Iris pigment epithelial cell (primary cell): ENCODE measurements around the gene ORM1.

Experiments used
- DNase-seq: peaks from one replicate; pipeline ENCODE4 v3.0.0-alpha.2; 2011; ENCODE audit warnings: low read depth

Gene ORM1

DNA sequence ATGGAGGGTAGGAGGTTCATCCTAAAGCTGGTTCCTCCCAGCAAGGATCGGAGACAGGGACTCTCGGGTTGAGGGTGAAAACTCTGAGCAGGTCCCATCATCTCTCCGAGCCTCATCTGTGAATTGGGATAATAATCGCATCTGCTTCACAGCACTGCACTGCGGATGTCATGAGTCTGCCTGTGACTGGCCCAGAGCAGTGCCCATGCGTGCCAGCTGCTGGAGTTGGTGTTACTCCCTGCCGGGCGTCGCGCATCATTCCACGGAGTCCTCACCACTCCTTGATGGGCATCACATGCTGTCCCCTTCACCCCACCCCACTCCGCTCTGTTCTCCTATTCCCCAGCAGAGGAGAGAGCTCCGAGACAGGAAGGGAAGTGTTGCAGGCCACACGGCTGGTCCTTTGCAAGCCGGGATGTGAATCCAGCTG is 35.1 kb upstream of the ORM1 start:
- DNase-seq: no peak

DNA sequence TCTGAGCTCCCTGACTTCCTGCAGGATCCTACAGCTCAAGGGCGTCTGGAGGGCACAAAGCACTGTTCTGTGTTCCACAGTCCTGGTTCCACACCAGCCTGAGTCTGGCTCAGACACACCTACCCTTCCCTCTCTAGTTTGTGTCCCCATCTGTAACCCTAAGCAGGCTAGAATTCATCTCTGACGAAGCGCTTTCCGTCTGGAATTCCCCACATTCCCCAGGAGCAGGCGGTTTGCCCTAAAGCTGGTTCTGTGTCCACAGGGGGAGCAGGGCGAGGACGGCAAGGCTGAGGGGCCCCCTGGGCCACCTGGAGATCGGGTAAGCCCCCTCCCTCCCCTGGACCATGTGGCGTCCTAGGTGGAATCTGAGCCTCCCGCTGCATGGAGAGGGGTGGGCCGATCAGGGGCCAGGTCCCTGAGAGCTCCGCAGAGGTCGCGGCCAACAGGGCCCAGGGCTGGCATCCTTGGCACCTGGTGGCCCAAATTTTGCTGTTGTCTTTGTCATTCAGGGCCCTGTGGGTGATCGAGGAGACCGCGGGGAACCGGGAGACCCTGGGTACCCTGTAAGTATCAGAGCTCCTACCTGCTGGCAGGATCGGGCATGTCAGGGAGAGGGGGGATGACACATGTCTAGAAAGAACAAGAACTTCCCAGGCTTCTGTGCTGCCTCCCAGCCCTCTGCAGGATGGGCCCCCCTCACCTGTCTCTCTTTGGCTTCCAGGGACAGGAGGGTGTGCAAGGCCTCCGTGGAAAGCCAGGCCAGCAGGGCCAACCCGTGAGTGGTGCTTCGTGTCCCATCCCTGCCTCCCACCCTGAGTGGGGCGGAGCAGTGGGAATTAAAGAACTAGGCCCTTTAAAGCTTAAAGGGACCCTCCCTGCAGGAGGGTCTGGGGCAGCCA is 34.5 kb upstream of the ORM1 start:
- DNase-seq: peak; percentile 79

DNA sequence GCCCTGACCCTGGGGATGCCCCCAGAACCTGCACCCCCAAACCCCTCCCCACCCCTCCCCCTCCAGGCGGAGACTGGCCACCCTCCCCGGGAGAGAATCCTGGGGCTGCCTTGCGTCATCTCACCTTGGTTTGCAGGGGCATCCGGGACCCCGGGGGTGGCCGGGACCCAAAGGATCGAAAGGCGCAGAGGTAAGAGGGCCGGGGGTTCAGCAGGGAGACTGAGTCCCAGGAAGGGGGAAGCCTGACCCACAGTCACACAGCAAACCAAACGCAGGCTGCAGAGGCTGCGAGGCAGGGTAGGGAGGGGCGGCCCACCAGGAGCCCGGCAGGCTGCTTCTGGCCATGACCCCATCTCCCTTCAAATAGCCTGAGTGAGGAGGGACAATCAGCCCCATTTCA is 33.8 kb upstream of the ORM1 start:
- no peak for DNase-seq

DNA sequence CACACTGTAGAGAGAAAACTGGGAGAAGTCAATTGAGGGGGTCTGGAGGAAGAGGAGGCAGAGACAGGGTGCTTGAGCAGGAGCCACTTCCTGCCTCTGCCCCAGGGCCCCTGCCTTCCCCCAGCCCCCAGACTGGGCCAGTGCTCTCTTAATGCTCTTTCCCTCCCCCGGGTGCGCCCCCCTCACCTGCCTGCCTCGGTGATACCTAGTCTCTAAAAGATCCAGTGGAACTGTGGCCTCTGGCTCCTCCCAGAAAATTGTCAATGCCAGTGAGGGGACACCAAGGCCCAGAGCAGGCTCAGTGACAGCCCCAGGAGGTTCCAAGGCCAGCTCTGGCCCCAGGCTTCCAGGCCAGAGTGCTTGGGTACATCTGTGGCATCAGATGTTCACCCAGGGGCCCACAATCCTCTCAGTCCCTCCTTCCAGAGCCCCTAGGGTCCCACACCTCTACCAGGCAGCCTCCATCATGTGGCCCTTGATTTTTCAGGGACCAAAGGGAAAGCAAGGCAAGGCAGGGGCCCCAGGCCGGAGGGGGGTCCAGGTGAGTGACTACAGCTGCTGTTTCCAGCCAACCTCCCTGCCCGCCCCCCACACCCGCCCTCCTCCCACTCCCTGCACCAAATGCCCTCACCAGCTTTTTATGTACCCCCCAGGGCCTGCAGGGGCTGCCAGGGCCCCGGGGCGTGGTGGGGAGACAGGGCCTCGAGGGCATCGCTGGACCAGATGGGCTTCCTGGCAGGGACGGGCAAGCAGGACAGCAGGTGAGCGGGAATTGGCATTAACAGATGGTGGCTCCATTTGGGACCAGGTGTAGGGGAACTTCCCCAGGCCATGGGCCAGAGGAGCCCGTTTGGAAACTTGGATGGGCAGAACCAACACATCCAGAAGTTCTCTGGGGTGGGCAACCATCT is 33.1 kb upstream of the ORM1 start:
- no peak for DNase-seq

DNA sequence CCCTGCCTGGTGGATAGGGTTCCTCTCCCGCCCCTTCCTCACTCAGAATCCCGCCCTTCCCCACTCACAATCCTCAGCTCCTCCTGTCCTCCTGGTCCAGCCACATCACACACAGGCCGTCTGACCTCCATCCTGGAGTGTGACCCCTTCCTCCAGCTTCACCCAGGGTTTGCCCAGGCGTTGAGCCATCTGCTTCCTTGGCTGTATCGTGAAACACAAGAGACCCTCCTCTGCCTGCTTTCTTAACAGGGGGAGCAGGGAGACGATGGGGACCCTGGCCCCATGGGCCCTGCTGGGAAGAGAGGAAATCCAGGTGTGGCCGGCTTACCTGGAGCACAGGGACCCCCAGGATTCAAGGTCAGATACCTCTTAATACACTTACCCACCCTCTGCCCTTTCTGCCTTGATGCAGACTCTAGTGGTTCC is 32.3 kb upstream of the ORM1 start:
- no peak for DNase-seq

DNA sequence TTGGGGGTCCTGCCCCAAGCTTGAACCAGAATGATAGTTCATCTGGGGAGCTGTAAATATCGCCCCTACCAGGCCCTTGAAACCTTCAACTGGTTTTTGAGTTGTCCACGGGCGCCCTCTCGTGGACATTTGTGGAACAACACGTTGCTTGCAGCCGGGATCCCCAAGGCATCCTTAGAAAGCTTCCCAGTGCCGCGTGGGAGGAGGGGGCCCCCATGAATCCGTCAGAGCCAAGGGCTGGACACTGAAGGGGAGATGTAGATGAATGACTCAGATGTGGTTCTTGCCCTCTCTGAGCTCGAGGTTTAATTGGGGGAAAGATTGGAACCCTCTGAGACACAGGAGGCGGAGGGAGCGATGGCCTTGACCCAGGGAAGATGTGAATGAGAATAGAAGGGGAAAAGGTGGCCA is 31.8 kb upstream of the ORM1 start:
- DNase-seq: peak; percentile 55

DNA sequence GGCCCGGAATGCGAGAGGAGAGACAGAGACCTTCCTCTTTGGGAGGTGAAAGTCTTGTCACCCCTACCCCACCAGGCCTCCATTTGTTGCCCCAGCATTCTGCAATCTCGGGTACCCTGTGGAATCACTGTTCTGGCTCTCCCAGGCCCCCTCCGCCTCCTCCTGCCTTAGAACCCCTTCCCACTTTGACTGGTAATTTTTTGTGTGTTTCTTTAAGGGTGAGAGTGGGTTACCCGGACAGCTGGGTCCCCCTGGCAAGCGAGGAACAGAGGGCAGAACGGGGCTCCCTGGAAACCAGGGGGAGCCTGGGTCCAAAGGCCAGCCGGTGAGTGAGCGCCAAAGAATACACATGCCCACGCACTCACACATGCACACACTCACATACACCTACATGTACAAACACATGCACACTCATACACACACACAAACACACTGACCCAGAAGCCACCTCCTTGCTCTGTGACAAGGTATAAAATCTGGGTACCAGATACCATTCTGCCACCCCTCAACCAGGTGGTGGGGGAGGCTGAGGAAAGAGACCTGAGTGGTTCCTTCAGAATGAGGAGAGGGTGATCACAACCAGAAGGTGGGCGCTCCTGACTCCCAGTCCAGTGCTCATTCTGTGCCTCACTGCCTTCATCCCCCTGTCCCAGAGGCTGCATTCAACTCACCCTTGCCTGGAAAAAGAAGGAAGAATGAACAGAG is 30.9 kb upstream of the ORM1 start:
- no peak for DNase-seq

DNA sequence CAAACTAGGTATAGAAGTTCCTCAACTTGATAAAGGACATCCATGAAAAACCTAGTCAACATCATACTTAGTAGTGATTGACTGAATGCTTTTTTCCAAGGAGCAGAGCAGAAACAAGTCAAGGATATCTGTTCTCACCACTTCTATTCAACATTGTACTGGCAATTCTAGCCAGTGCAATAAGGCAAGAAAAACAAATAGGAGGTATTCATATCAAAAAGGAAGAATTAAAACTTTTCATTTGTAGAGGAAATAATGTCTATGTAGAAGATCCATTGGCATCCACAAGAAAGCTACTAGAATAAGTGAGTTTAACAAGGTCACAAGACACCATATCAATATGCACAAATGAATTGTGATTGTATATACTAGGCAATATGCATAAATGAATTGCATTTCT is 28.2 kb upstream of the ORM1 start:
- DNase-seq: no peak

DNA sequence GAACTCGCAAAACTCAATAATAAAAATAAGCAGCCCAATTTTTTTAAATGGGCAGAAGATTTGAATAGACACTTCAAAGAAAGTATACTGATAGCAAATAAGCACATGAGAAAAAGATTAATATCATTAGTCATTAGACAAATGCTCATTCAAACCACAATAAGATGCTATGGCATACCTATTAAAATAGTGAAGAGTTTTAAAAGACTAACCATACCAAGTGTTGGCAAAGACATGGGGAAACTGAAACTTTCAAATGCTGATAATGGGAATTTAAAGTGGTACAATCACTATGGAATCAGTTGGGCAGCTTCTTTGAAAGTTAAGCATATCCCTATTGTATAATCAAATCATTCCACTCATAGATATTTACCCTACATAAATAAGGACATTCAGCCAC is 26.6 kb upstream of the ORM1 start:
- DNase-seq: no peak

DNA sequence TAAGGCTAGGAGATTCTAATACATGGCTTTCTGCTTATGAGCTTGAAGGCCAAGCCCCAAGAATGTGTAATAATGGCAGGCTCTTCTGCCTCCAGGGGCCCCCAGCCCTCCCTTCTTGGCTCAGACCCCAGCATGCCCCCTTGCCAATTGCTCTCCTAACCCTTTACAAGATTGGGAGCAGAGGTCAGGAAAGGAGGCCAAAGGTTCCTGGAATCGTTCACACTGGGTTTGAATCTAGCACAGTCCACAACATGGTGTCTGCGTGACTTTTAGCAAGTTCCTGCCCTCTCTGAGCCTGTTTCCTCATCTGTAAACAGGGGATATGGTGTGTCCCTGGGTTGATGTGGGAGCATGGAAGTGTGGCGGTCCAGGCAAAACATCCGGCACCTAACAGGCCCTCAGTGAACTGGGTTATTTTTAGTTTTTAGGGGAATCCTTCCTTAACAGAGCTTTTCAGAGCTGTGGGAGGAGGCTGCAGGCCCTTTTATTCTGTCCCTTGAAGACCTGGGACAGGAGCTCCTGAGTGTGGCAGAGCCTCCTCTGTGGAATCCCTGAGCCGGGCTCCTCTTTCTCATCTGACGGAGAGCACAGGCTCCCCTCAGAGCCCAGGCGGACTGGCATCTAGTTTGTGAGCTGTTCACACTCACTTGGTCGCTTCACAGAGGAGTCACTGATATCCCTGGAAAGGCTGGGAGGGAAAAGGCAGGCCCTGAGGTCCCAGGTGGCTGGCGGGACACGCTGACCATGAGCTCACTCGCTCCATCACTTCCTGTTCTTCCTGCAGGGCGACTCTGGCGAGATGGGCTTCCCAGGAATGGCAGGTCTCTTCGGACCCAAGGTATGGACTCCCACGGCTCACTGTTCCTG is 23.4 kb upstream of the ORM1 start:
- DNase-seq: no peak

DNA sequence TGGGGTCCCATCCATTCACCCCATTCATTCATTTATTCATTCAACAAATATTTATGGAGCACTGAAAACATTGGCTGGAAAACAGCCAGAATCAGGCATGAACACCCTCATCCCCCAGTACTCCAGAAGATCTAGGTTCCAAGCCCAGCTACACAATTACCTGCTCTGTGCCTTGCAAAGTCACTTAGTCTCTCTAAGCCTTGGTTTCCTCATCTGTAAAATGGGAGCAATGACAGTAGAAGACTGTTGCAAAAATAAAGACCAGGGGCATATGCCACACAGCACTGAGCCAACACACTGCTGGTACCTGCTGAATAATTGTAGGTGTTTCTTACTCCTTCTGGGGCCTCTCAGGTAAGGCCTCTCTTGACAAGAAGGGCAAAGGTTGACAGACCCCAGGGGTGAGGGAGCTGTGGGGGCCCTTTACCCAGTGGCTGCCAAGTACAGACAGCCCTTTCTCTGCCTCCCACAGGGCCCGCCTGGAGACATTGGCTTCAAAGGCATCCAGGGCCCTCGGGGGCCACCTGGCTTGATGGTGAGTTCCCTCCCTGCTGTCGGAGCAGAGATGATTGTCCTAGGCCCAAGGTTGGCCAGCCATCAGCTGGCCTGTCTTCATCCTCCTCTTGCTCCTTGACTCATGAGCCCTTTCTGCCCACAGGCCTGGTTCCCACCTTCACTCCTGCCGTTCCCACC is 22.6 kb upstream of the ORM1 start:
- no peak for DNase-seq

DNA sequence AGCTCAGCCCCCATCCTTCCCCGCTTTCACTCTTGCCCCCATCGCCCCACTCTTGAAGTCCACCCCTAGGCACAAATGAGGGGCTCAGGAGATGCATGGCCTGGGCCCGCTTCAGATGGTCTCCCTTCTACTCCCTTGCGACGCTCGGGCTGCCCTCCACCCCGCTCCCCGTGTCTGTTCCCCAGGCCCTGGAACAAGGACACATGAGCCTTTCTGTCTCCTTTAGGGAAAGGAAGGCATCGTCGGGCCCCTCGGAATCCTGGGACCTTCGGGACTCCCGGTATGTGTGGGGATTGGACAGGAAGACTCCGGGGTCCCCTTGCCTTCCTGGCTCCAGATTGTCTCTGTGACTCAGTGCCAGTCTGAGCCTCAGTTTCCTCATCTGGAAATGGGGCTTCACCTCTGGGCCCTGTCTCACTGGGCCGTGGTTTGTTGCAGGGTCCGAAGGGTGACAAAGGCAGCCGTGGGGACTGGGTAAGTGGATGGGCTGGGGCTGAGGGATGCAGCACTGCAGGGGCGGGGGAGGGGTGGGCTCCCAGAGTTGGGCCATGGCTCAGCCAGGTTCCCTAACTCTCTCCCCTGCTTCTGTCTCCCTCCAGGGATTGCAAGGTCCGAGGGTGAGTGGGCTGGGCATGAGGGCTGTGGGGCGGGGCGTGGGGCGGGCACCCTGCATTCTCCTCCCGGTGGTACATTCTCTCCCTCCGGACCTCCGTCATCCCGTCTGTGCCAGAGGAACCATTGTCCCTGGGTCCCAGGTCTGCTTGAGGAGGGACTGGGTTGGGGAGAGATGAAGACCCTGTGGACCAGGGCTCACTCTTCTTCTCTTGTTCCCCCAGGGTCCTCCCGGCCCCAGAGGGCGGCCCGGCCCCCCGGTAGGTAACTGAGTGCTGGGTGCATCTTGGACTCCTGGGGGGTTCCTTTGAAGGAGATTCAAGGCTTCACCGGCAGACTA is 21.8 kb upstream of the ORM1 start:
- DNase-seq: no peak

DNA sequence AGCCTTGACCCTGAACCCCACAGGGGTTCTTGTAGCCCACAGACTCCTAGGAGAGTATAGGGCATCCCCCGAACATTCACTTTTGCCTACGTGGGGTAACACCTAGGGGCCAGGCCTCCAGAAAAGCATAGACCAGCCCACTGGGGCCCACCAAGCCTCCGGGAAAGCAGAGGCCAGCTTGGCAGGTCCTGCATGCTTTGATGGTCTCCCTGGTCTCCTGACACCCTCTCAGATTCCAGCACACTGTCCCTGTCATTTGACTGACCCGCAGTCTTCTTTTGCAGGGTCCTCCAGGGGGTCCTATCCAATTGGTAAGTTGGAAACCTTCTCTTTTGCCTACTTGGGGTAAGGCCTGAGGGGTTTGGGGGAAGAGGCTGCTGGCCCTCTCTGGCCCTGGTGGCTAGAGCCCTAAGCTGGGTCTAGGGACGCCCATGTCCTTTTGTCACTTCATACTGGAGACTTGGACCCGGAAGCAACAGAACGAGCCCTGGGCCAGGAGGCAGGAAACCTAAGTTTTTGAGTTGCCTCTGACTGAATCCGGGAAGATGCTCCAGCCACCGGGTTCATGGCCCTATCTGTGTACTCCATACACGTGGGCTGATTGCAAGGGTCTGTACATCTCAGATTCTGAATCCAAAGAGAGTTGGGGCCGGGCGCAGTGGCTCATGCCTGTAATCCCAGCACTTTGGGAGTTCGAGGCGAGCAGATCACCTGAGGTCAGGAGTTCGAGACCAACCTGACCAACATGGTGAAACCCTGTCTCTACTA is 20.9 kb upstream of the ORM1 start:
- no peak for DNase-seq

DNA sequence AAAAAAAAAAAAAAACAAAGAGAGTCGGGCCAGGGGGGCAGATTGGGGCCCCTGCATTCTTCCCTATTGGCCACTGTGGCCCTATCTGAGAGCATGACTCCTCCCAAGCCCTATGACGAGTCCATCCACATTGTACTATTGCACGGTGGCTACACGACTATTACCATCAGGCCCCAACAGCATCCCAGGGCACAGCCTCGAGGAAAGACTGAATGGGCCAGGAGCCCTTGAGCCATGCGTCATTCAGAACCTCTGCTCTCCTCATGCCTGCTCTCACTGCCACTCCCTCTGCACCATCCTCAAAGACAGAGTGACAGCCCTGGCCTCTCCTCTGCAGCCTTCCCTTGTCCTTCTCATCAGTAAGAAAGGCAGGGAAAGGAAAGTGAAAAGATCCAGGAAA is 20.2 kb upstream of the ORM1 start:
- DNase-seq: no peak

DNA sequence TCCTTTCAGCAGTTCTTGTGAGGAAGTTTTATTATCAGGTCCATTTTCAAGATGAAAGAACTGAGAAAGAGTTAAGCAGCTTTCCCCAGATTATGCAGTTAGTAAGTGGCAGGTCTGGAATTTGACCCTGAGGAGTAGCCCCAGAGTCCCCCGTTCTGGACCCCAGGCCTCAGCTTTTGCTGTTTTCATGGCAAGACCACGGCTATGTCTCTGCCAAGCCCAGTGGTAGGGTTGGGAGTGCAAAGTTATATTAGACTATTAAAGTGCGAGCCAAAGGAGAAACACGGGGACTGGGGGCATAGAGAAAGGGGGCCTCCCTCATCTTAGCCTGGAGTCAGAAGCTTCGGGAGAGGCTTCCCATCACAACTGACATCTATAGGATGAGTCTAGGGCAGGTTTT is 19.3 kb upstream of the ORM1 start:
- DNase-seq: no peak

DNA sequence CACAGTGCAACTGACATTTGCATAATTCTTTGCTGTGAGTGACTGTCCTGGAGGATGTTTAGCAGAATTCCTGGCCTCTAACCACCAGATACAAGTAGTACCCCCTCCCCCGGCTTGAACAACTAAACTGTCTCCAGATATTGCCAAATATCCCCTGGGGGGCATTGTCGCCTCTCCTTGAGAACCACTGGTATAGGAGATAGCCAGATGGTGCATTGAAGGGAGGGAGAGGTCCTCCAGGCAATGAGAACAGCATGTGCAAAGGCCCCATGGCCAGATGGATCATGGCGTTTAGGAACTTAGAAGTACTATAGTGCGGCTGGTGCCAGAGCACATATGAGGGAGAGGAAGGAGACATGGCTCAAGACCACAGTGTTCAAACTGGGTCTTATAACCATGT is 18.9 kb upstream of the ORM1 start:
- DNase-seq: no peak

DNA sequence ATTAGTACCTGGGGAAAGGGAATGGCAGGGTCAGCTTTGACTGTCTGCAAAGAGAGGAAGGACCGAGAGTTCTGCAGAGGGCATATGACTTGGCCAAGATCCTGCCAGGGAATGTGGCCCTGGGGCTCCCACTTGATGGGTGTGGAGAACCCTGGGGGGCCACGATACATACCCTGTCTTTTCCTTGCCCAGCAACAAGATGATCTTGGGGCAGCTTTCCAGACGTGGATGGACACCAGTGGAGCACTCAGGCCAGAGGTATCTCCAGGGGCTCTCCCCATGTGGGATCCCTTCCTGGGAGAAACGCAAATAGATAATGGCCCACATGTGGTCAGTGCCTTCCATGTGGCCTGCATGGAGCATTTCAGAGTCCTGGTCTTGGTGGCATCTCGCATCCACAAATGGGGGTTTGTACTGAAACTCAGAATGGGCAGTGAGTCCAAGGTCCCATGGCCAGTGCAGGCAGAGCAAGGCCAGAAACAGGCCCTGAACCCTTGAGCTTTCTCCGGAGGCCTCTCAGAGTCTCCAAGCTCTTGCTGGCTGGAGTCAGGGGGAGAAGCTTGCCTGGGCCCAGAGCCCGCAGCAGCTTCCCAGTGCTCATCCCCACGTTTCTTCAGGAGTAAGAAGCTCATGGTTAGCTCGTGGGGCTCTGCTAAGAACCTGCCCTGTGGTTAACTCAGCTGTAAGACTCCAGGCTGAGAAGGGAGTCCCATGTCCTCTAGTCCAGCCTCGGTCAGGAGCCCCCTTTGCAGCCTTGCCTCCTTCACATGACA is 18.3 kb upstream of the ORM1 start:
- no peak for DNase-seq

DNA sequence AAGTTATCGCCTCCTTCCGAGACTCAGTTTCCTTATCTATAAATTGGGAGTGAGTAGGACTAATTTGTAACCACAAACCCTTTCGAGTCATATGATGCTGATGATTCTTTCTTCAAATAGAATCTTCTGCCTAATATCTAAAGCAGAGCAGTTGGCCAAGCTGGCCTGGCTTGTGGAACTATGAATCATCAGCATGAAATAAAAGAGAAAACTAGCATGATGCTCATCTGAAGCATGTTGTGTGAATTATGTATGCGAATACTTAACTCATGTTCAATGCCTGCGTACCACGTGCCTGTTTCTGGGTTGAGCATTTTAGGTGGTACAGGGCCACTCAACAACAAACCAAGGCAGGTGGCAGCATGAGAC is 15.0 kb upstream of the ORM1 start:
- DNase-seq: peak; percentile 52
